NB4 (cell line): ENCODE measurements around the gene IGF2BP3.

Experiments used
- CTCF ChIP-seq: IDR thresholded peaks from one replicate; pipeline ENCODE4 v1.5.1; 2012; ENCODE audit warnings: low read depth, low read length
- POLR2A ChIP-seq: IDR thresholded peaks from 2 replicates; pipeline ENCODE4 v1.6.1; 2011; ENCODE audit warnings: mild to moderate bottlenecking; ENCODE audit not compliant: insufficient read length; ENCODE audit errors: extremely low read depth

GRCh38 chr7:23335136-23335535, 135.2 kb downstream of the IGF2BP3 start:
- TF ChIP-seq CTCF (no peak), POLR2A (no peak)
